PFSK-1 (cell line): ENCODE results near the gene FOXD1.

Experiments used
- FOXP2 ChIP-seq: optimal IDR thresholded peaks from 2 replicates; pipeline ENCODE3; 2011; ENCODE audit warnings: borderline replicate concordance, control low read depth, inconsistent platforms; ENCODE audit not compliant: insufficient read depth; ENCODE audit errors: extremely low read length, extremely low read depth
- POLR2AphosphoS5 ChIP-seq: IDR thresholded peaks from 2 replicates; pipeline ENCODE4 v1.6.1; 2012; ENCODE audit warnings: low read depth, mild to moderate bottlenecking, control low read depth, low read length, moderate library complexity
- SIN3A ChIP-seq: IDR thresholded peaks from 2 replicates; pipeline ENCODE4 v1.6.1; 2012; ENCODE audit warnings: mild to moderate bottlenecking, low read length, moderate library complexity, borderline replicate concordance; ENCODE audit not compliant: insufficient read depth
- TAF1 ChIP-seq: IDR thresholded peaks from 2 replicates; pipeline ENCODE4 v1.6.1; 2012; ENCODE audit warnings: low read length, control low read depth, borderline replicate concordance; ENCODE audit not compliant: insufficient read depth
- TF ChIP-seq, protein P1 (sequence below), 2 experiments: IDR thresholded peaks; 2 replicates each; pipeline versions ENCODE4 v1.6.1 to v1.8.0; 2011 to 2012; ENCODE audit warnings: low read depth in 2 of 2, low read length in 2 of 2, control low read depth in 1 of 2, inconsistent platforms in 1 of 2, mild to moderate bottlenecking in 1 of 2, moderate library complexity in 1 of 2; ENCODE audit not compliant: insufficient read depth in 1 of 2

FOXD1 gene

DNA sequence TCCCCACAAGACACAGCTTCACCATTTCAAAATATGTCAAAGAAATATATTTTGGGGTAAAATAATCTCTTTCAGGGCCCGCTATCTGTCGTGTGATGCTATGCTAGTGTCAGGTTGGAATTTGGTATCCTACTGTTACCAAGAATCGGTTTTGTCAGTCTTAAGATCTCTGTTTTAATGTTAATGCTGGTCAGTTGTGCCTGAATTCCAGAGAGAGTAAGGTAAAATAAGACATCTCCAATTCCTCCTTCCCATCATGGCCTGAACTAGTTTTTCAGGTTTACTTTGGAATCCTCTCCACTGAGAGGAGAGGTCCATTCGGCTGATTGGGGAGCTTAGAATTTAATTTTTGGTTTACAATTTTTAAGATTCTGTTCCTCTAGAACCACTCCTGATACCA is 39.2 kb upstream of the FOXD1 start:
- TF ChIP-seq FOXP2 (no peak), POLR2AphosphoS5 (no peak), SIN3A (no peak), TAF1 (no peak)
- TF ChIP-seq, protein P1, sequence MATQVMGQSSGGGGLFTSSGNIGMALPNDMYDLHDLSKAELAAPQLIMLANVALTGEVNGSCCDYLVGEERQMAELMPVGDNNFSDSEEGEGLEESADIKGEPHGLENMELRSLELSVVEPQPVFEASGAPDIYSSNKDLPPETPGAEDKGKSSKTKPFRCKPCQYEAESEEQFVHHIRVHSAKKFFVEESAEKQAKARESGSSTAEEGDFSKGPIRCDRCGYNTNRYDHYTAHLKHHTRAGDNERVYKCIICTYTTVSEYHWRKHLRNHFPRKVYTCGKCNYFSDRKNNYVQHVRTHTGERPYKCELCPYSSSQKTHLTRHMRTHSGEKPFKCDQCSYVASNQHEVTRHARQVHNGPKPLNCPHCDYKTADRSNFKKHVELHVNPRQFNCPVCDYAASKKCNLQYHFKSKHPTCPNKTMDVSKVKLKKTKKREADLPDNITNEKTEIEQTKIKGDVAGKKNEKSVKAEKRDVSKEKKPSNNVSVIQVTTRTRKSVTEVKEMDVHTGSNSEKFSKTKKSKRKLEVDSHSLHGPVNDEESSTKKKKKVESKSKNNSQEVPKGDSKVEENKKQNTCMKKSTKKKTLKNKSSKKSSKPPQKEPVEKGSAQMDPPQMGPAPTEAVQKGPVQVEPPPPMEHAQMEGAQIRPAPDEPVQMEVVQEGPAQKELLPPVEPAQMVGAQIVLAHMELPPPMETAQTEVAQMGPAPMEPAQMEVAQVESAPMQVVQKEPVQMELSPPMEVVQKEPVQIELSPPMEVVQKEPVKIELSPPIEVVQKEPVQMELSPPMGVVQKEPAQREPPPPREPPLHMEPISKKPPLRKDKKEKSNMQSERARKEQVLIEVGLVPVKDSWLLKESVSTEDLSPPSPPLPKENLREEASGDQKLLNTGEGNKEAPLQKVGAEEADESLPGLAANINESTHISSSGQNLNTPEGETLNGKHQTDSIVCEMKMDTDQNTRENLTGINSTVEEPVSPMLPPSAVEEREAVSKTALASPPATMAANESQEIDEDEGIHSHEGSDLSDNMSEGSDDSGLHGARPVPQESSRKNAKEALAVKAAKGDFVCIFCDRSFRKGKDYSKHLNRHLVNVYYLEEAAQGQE (IDR thresholded peaks at IDR 0.05; ENCODE audit: insufficient read depth in 1 of 2, low read depth in 2 of 2, low read length in 2 of 2), result no peak

- TF ChIP-seq POLR2AphosphoS5, result no peak
- TF ChIP-seq SIN3A, result no peak
- TF ChIP-seq TAF1, result no peak
- TF ChIP-seq, protein P1 (IDR thresholded peaks at IDR 0.05; ENCODE audit: insufficient read depth in 1 of 2, low read depth in 2 of 2, low read length in 2 of 2), result no peak
- TF ChIP-seq FOXP2, result no peak
These were observed 37.7 kb upstream of the FOXD1 start for GRCh38 chr5:73486119-73486899.

GRCh38 chr5:73485715-73486114 is 37.1 kb upstream of the FOXD1 start:
- TF ChIP-seq POLR2AphosphoS5 (no peak), SIN3A (no peak), FOXP2 (no peak), TAF1 (no peak)
- TF ChIP-seq, protein P1 (IDR thresholded peaks at IDR 0.05; ENCODE audit: insufficient read depth in 1 of 2, low read depth in 2 of 2, low read length in 2 of 2), result no peak

DNA sequence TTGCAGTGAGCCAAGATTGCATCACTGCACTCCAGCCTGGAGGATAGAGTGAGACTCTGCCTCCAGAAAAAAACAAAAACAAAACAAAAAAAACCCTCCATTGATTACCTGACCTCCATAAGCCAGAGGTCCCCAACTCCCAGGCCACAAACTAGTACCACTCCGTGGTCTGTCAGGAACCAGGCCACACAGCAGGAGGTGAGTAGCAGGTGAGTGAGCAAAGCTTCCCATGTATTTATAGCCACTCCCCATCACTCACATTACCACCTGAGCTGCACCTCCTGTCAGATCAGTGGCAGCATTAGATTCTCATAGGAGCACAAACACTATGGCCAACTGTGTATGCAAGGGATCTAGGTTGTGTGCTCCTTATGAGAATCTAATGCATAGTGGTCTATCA is 35.9 kb upstream of the FOXD1 start:
- TF ChIP-seq FOXP2 (no peak), SIN3A (no peak), TAF1 (no peak), POLR2AphosphoS5 (no peak)
- TF ChIP-seq, protein P1 (IDR thresholded peaks at IDR 0.05; ENCODE audit: insufficient read depth in 1 of 2, low read depth in 2 of 2, low read length in 2 of 2), result no peak
